GM10248 (cell line): Measurements from ENCODE around the gene SOHLH1.

Experiments
- CTCF ChIA-PET: fragments of 300-600 bp; sonication (Branson Sonifier 250); formaldehyde crosslinking; extraction: SDS; loops from one replicate; lab custom pipeline; 2021; ENCODE audit warnings: antibody characterized with exemption; lab: Yijun Ruan, JAX
- POLR2A ChIA-PET: fragments of 350-650 bp; sonication (Branson Sonifier 250); formaldehyde crosslinking; extraction: SDS; loops from one replicate; lab custom pipeline; 2020; ENCODE audit warnings: antibody characterized with exemption; lab: Yijun Ruan, JAX
- DNase-seq: peaks from one replicate; pipeline ENCODE4 v3.0.0; 2012; ENCODE audit errors: extremely low spot score
- CTCF ChIP-seq: IDR thresholded peaks from 2 replicates; pipeline ENCODE4 v1.5.1; 2012; ENCODE audit warnings: mild to moderate bottlenecking, low read depth; ENCODE audit errors: extremely low read depth, missing control alignments, control extremely low read depth

The SOHLH1 gene

GRCh38 chr9:135699440-135699839 is at the start of gene SOHLH1:
SOHLH1 (minus strand) TSS chr9:135699481; CDS start chr9:135699467, 14 bp downstream.
- DNase-seq = no peak
- POLR2A ChIA-PET = no interaction called here
- TF ChIP-seq CTCF = no peak
- CTCF ChIA-PET = no interaction called here

- ChIA-PET POLR2A (no interaction called here), CTCF (no interaction called here)
- no peak for TF ChIP-seq CTCF
- no peak for DNase-seq
Observed at GRCh38 chr9:135748676-135749075, 49.4 kb upstream of the SOHLH1 start.

- DNase-seq = no peak
- ChIA-PET CTCF (no interaction called here), POLR2A (no interaction called here)
- TF ChIP-seq CTCF = no peak
Observed at GRCh38 chr9:135747311-135747710, 48.0 kb upstream of the SOHLH1 start.

- DNase-seq = no peak
- TF ChIP-seq CTCF = no peak
- CTCF ChIA-PET = no interaction called here
- POLR2A ChIA-PET = interaction anchor here (0.6 kb wide), 1 partner anchor 116 kb away, joined by 6 read pairs; no protein-coding TSS in a partner anchor
Observed at GRCh38 chr9:135746565-135746964, 47.3 kb upstream of the SOHLH1 start.

GRCh38 chr9:135745686-135746324 is 46.5 kb upstream of the SOHLH1 start:
- POLR2A ChIA-PET = interaction anchor here (0.6 kb wide), 1 partner anchor 116 kb away, joined by 6 read pairs; no protein-coding TSS in a partner anchor
- CTCF ChIA-PET = no interaction called here
- TF ChIP-seq CTCF = no peak

GRCh38 chr9:135745189-135745588 is 45.9 kb upstream of the SOHLH1 start:
- CTCF ChIA-PET = no interaction called here
- TF ChIP-seq CTCF = no peak

More at GRCh38 chr9:135745686-135746324, 46.5 kb upstream of the SOHLH1 start:
- DNase-seq = no peak

More at GRCh38 chr9:135745189-135745588, 45.9 kb upstream of the SOHLH1 start:
- no peak for DNase-seq
- POLR2A ChIA-PET = no interaction called here
